Upper lobe of left lung (tissue), 6 donors: ENCODE measurements around the gene SIGLEC8. TPM values are rescaled to one million over a fixed set of nuclear protein-coding genes. Genes with fewer than 3 reads are reported as not detected.

ENCODE experiments used
- ATAC-seq, 2 donors: fragments of 200-7000 bp; cut with Tn5 transposase; one replicate each; pipeline ENCODE4 v1.9.1; 2022; ENCODE audit warnings: mild to moderate bottlenecking in 2 of 2, moderate library complexity in 2 of 2; ENCODE audit not compliant: low FRiP score in 2 of 2
- DNase-seq, 2 donors: peaks; one replicate each; pipeline ENCODE4 v3.0.0-alpha.2; 2019 to 2020
- H3K27ac ChIP-seq, 4 donors: fragments of 200-600 bp; sonication (generic); one replicate each; pipeline ENCODE4 v1.5.1; 2016 to 2019
- H3K27me3 ChIP-seq, 4 donors: fragments of 200-600 bp; sonication (generic); one replicate each; pipeline ENCODE4 v1.5.1; 2017 to 2019
- H3K36me3 ChIP-seq, 4 donors: fragments of 200-600 bp; sonication (generic); one replicate each; pipeline ENCODE4 v1.5.1; 2016 to 2019
- H3K4me1 ChIP-seq, 4 donors: fragments of 200-600 bp; sonication (generic); one replicate each; pipeline ENCODE4 v1.5.1; 2018 to 2019
- H3K4me3 ChIP-seq, 4 donors: fragments of 200-600 bp; sonication (generic); one replicate each; pipeline ENCODE4 v1.5.1; 2017 to 2019; ENCODE audit warnings: mild to moderate bottlenecking in 2 of 4, moderate library complexity in 1 of 4
- H3K9me3 ChIP-seq, 4 donors: fragments of 200-600 bp; sonication (generic); one replicate each; pipeline ENCODE4 v1.5.1; 2018 to 2019
- EP300 ChIP-seq, 4 donors: sonication (generic); formaldehyde crosslinking; IDR thresholded peaks; one replicate each; pipeline ENCODE4 v1.5.1; 2017; ENCODE audit warnings: antibody characterized with exemption in 4 of 4, control low read depth in 2 of 4
- POLR2A ChIP-seq, 4 donors: fragments of 450-650 bp; IDR thresholded peaks; one replicate each; pipeline ENCODE4 v1.5.1; 2016 to 2017; ENCODE audit warnings: antibody characterized with exemption in 4 of 4, mild to moderate bottlenecking in 2 of 4
- POLR2AphosphoS5 ChIP-seq, 2 donors: sonication (generic); formaldehyde crosslinking; IDR thresholded peaks; one replicate each; pipeline ENCODE4 v1.5.1; 2017; ENCODE audit warnings: antibody characterized with exemption in 2 of 2
- WGBS, 2 donors: methylation state at CpG; one replicate each; pipeline ENCODE4 v1.1.5; 2017 to 2018; 5-methylcytosine and 5-hydroxymethylcytosine counted together
- total RNA-seq, 6 donors: library from RNA; depleted of rRNA in 4 of 6; stranded (reverse); fragments of >200 nt in 4 of 6; gene quantifications; one replicate each; pipeline versions ENCODE4 v1.1.0 to v1.2.1, GENCODE V29; 2016 to 2021
- TF ChIP-seq, protein P1 (sequence below), 6 experiments: fragments of 450-650 bp in 4 of 6; fragments of 200-600 bp in 2 of 6; sonication (generic) in 2 of 6; IDR thresholded peaks; one replicate each; pipeline ENCODE4 v1.5.1; 2016 to 2019; ENCODE audit warnings: antibody characterized with exemption in 6 of 6
- donor health status: DM: no; HTN: no; CAD: no; lungs with moderate emphysema.
- donor health status: DM: no; HTN: yes; CAD: no; lungs with severe emphysema.

Gene SIGLEC8
- total RNA-seq, 6 donors from 2014 or later: 0.78 to 4.2 (median 1.8) TPM

- TF ChIP-seq, protein P1, sequence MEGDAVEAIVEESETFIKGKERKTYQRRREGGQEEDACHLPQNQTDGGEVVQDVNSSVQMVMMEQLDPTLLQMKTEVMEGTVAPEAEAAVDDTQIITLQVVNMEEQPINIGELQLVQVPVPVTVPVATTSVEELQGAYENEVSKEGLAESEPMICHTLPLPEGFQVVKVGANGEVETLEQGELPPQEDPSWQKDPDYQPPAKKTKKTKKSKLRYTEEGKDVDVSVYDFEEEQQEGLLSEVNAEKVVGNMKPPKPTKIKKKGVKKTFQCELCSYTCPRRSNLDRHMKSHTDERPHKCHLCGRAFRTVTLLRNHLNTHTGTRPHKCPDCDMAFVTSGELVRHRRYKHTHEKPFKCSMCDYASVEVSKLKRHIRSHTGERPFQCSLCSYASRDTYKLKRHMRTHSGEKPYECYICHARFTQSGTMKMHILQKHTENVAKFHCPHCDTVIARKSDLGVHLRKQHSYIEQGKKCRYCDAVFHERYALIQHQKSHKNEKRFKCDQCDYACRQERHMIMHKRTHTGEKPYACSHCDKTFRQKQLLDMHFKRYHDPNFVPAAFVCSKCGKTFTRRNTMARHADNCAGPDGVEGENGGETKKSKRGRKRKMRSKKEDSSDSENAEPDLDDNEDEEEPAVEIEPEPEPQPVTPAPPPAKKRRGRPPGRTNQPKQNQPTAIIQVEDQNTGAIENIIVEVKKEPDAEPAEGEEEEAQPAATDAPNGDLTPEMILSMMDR (IDR thresholded peaks at IDR 0.05): no peak
- no peak for TF ChIP-seq POLR2A (IDR thresholded peaks at IDR 0.05)
- no peaks in the 10 kb centered on the region for H3K27me3 ChIP-seq
- no peaks in the 10 kb centered on the region for H3K9me3 ChIP-seq
- no peaks in the 10 kb centered on the region for H3K36me3 ChIP-seq
- H3K4me3 ChIP-seq: no peak overlapping the region
- ATAC-seq (no peak), DNase-seq (no peak)
- H3K4me1 ChIP-seq: no peaks in the 10 kb centered on the region
- 89 to 91% methylated on average over 3 of the region's 3 CpGs for WGBS, 2 donors
- H3K27ac ChIP-seq: no peak overlapping the region
Measured at GRCh38 chr19:51476164-51476563, 17.9 kb upstream of the SIGLEC8 start.

GRCh38 chr19:51473009-51473707, 14.9 kb upstream of the SIGLEC8 start:
- Histone ChIP-seq H3K4me1 (peaks cover 0 to 5% (median under 1%) of the 10 kb centered on the region in 4 donors), H3K9me3 (no peaks in the 10 kb centered on the region), H3K27me3 (no peaks in the 10 kb centered on the region), H3K27ac (no peak overlapping the region), H3K4me3 (no peak overlapping the region), H3K36me3 (no peaks in the 10 kb centered on the region)
- WGBS, 2 donors: 30 to 37% methylated on average over 7 of the region's 7 CpGs
- no peak for TF ChIP-seq EP300 (IDR thresholded peaks at IDR 0.05)
- no peak for TF ChIP-seq POLR2AphosphoS5 (IDR thresholded peaks at IDR 0.05)
- TF ChIP-seq POLR2A (IDR thresholded peaks at IDR 0.05): no peak
- TF ChIP-seq, protein P1 (IDR thresholded peaks at IDR 0.05): peak; percentile 61 to 77 (median 73)
- peak in 1 of 2 donors; percentile 78 for DNase-seq
- ATAC-seq: peak; percentile 77 to 83

GRCh38 chr19:51472607-51473006, 14.4 kb upstream of the SIGLEC8 start:
- no peaks in the 10 kb centered on the region for H3K9me3 ChIP-seq
- ATAC-seq (no peak), DNase-seq (no peak)
- TF ChIP-seq POLR2AphosphoS5 (IDR thresholded peaks at IDR 0.05): no peak
- no peaks in the 10 kb centered on the region for H3K36me3 ChIP-seq
- H3K4me3 ChIP-seq: no peak overlapping the region
- H3K4me1 ChIP-seq: peaks cover 0 to 6% (median 2%) of the 10 kb centered on the region in 4 donors
- H3K27ac ChIP-seq: no peak overlapping the region
- 27 to 28% methylated on average over 4 of the region's 4 CpGs for WGBS, 2 donors
- H3K27me3 ChIP-seq: no peaks in the 10 kb centered on the region

- Histone ChIP-seq H3K9me3 (no peaks in the 10 kb centered on the region), H3K27ac (no peak overlapping the region), H3K36me3 (no peaks in the 10 kb centered on the region), H3K27me3 (no peaks in the 10 kb centered on the region), H3K4me3 (no peak overlapping the region), H3K4me1 (peaks cover 0 to 6% (median 4%) of the 10 kb centered on the region in 4 donors)
- TF ChIP-seq POLR2AphosphoS5 (IDR thresholded peaks at IDR 0.05): no peak
- TF ChIP-seq, protein P1 (IDR thresholded peaks at IDR 0.05): no peak
- TF ChIP-seq POLR2A (IDR thresholded peaks at IDR 0.05): no peak
- no peak for TF ChIP-seq EP300 (IDR thresholded peaks at IDR 0.05)
- 71 to 79% methylated on average over 1 of the region's 1 CpG for WGBS, 2 donors
- DNase-seq: no peak
- ATAC-seq: no peak
Measured at GRCh38 chr19:51471527-51471926, 13.3 kb upstream of the SIGLEC8 start.

GRCh38 chr19:51470966-51471365, 12.7 kb upstream of the SIGLEC8 start:
- no peak overlapping the region for H3K27ac ChIP-seq
- H3K9me3 ChIP-seq: no peaks in the 10 kb centered on the region
- H3K4me3 ChIP-seq: no peak overlapping the region
- peaks cover 0 to 6% (median 4%) of the 10 kb centered on the region in 4 donors for H3K4me1 ChIP-seq
- H3K36me3 ChIP-seq: no peaks in the 10 kb centered on the region
- 70 to 74% methylated on average over 9 of the region's 9 CpGs for WGBS, 2 donors
- no peak for ATAC-seq
- no peaks in the 10 kb centered on the region for H3K27me3 ChIP-seq
- DNase-seq: no peak
- TF ChIP-seq, protein P1 (IDR thresholded peaks at IDR 0.05): no peak
- TF ChIP-seq POLR2AphosphoS5 (IDR thresholded peaks at IDR 0.05) (no peak), EP300 (IDR thresholded peaks at IDR 0.05) (no peak), POLR2A (IDR thresholded peaks at IDR 0.05) (no peak)
